ENCODE data around the gene ESRP2.

GRCh38 chr16:68263559-68264127 lies 27.7 kb upstream of the ESRP2 start:
- TF ChIP-seq POLR2A (IDR thresholded peaks at IDR 0.05) = no peak
- TF ChIP-seq CTCF (IDR thresholded peaks at IDR 0.05) = no peak
- no peak for TF ChIP-seq POLR2AphosphoS5 (IDR thresholded peaks at IDR 0.05)
